GM12878 (cell line): ENCODE results near the gene MELTF. TPM values are rescaled to one million over a fixed set of nuclear protein-coding genes. Genes with fewer than 3 reads are reported as not detected.

ENCODE experiments used
- ATAC-seq: fragments of 200-7000 bp; cut with Tn5 transposase; 3 replicates; pipeline ENCODE4 v1.9.1; 2020; ENCODE audit warnings: mild to moderate bottlenecking, moderate library complexity
- BruUV-seq: library from RNA; stranded (reverse); fragments of 400-500 nt; replicated peaks from 2 replicates; lab custom pipeline; 2021; lab: Mats Ljungman, UMichigan
- CTCF ChIA-PET: fragments of 300-600 bp; sonication (Branson Sonifier 250); formaldehyde crosslinking; extraction: SDS; loops from one replicate; lab custom pipeline; 2021; ENCODE audit warnings: inconsistent platforms; lab: Yijun Ruan, JAX
- POLR2A ChIA-PET: fragments of 350-600 bp; formaldehyde crosslinking; extraction: SDS; loops from one replicate; lab custom pipeline; 2021; ENCODE audit warnings: inconsistent platforms; lab: Charles Lee
- RAD21 ChIA-PET: fragments of 300-600 bp; sonication (Branson Sonifier 250); formaldehyde crosslinking; loops from one replicate; lab custom pipeline; 2023; ENCODE audit warnings: antibody characterized with exemption; ENCODE audit not compliant: unreplicated experiment; lab: Charles Lee
- SMC1A ChIA-PET: fragments of 300-600 bp; sonication (Branson Sonifier 250); formaldehyde crosslinking; loops from one replicate; lab custom pipeline; 2023; ENCODE audit not compliant: unreplicated experiment, uncharacterized antibody; lab: Charles Lee
- DNase-seq: peaks from one replicate; pipeline ENCODE4 v3.0.0-alpha.2; 2011; ENCODE audit warnings: low read depth, low spot score
- FAIRE-seq: peaks from 3 replicates; lab custom pipeline; 2011; peaks lifted over from hg19 to GRCh38; lab: Jason Lieb, UNC
- H2AFZ ChIP-seq: 2 replicates; pipeline ENCODE4 v1.6.0; 2011; ENCODE audit warnings: low read depth, low read length, control low read depth; ENCODE audit not compliant: control insufficient read depth
- H3K27ac ChIP-seq: 2 replicates; pipeline ENCODE4 v1.5.1; 2011; ENCODE audit warnings: control low read depth; ENCODE audit not compliant: control insufficient read depth, insufficient read depth
- H3K27me3 ChIP-seq, 2 experiments: replicated peaks in 1 of 2; 2 replicates each; pipeline versions ENCODE4 v1.6.0 to v1.6.1; 2011; ENCODE audit warnings: low read length in 1 of 2; ENCODE audit not compliant: control insufficient read depth in 2 of 2, insufficient read depth in 2 of 2
- H3K36me3 ChIP-seq, 2 experiments: 2 replicates each; pipeline ENCODE4 v1.5.1; 2011; ENCODE audit warnings: low read length in 1 of 2; ENCODE audit not compliant: control insufficient read depth in 2 of 2, insufficient read depth in 2 of 2
- H3K4me1 ChIP-seq: 2 replicates; pipeline ENCODE4 v1.6.1; 2011; ENCODE audit warnings: mild to moderate bottlenecking, low read length, moderate library complexity, mixed read lengths; ENCODE audit not compliant: control insufficient read depth, insufficient read depth
- H3K4me2 ChIP-seq: 2 replicates; pipeline ENCODE4 v1.6.0; 2011; ENCODE audit warnings: control low read depth; ENCODE audit not compliant: control insufficient read depth, insufficient read depth
- H3K4me3 ChIP-seq: fragments of 200-600 bp; sonication (generic); 2 replicates; pipeline ENCODE4 v1.5.1; 2016
- H3K79me2 ChIP-seq: 2 replicates; pipeline ENCODE4 v1.6.0; 2011; ENCODE audit warnings: low read length; ENCODE audit not compliant: control insufficient read depth, insufficient read depth
- H3K9ac ChIP-seq: 2 replicates; pipeline ENCODE4 v1.8.0; 2011; ENCODE audit warnings: low read length, control low read depth, mixed read lengths; ENCODE audit not compliant: control insufficient read depth, insufficient read depth
- H3K9me3 ChIP-seq: replicated peaks from 3 replicates; pipeline ENCODE4 v1.5.1; 2011; ENCODE audit warnings: mild to moderate bottlenecking, low read length; ENCODE audit not compliant: control insufficient read depth, insufficient read depth
- H4K20me1 ChIP-seq: 2 replicates; pipeline ENCODE4 v1.6.0; 2011; ENCODE audit not compliant: control insufficient read depth, insufficient read depth
- CHD2 ChIP-seq: IDR thresholded peaks from 2 replicates; pipeline ENCODE4 v1.6.1; 2011; ENCODE audit warnings: low read depth, low read length, improper control_type of control experiment, borderline replicate concordance
- LARP7 ChIP-seq: fragments of 450-650 bp; IDR thresholded peaks from 2 replicates; pipeline ENCODE4 v1.6.1; 2017; ENCODE audit warnings: mild to moderate bottlenecking
- SUZ12 ChIP-seq: fragments of 200-600 bp; sonication (generic); IDR thresholded peaks from one replicate; pipeline ENCODE4 v1.6.1; 2018; ENCODE audit warnings: antibody characterized with exemption, mild to moderate bottlenecking; ENCODE audit not compliant: unreplicated experiment
- ZZZ3 ChIP-seq: IDR thresholded peaks from 2 replicates; pipeline ENCODE4 v1.6.1; 2011; ENCODE audit warnings: low read depth; ENCODE audit not compliant: control insufficient read depth, insufficient read length
- WGBS: methylation state at CpG from one replicate; pipeline ENCODE4 v1.1.6; 2016; ENCODE audit warnings: low lambda C conversion rate; ENCODE audit not compliant: insufficient replicate concordance, insufficient coverage; ENCODE audit errors: missing lambda C conversion rate; 5-methylcytosine and 5-hydroxymethylcytosine counted together
- in situ Hi-C: fragments of 300-500 bp; cut with MboI; formaldehyde crosslinking; loops from 9 replicates; pipeline ENCODE4 v1.14.3; 2018; ENCODE audit warnings: mixed read lengths
- intact Hi-C: fragments of 100-400 bp; cut with micrococcal nuclease; formaldehyde crosslinking; loops from one replicate; pipeline ENCODE4 v1.14.2; 2022; ENCODE audit not compliant: unreplicated experiment
- polyA plus RNA-seq, 11 experiments: library from polyadenylated mRNA; depleted of rRNA in 4 of 11; unstranded in 6 of 11; stranded (reverse) in 5 of 11; fragments of >200 nt; fragmentation: Nextera tagmentation in 4 of 11; fragmentation: Illumina TruSeq in 1 of 11; extraction: Ambion mirVana in 4 of 11; extraction: Trizol in 1 of 11; gene quantifications; 1 replicate in 1 of 11; 2 replicates in 10 of 11; pipeline versions ENCODE4 v1.2.1 to v1.2.3, GENCODE V29; 2011 to 2016; ENCODE audit warnings: inconsistent platforms in 2 of 11, missing spikeins in 2 of 11, low read depth in 1 of 11
- total RNA-seq, 4 experiments: library from RNA; depleted of rRNA in 3 of 4; stranded (reverse); fragments of >200 nt in 3 of 4; fragmentation: Illumina TruSeq in 1 of 4; extraction: Trizol in 1 of 4; gene quantifications; 2 replicates each; pipeline versions ENCODE4 v1.2.1 to v1.2.3, GENCODE V29; 2013 to 2021
- TF ChIP-seq, protein P1 (sequence below): fragments of 450-650 bp; IDR thresholded peaks from 2 replicates; pipeline ENCODE4 v1.6.1; 2017; ENCODE audit warnings: antibody characterized with exemption, mild to moderate bottlenecking, moderate library complexity
- TF ChIP-seq, protein P2 (sequence below): fragments of 450-650 bp; IDR thresholded peaks from 2 replicates; pipeline ENCODE4 v1.6.1; 2016; ENCODE audit warnings: mild to moderate bottlenecking
- TF ChIP-seq, protein P3 (sequence below): fragments of 450-650 bp; IDR thresholded peaks from 2 replicates; pipeline ENCODE4 v1.6.1; 2017; ENCODE audit warnings: mild to moderate bottlenecking, moderate library complexity

Gene MELTF
- total and polyA plus RNA-seq, 10 of the 15 experiments (the other 5 are each of a cell fraction or from before 2014, with no cell fraction given): 0.55 to 49.1 (median 11.1) TPM

DNA sequence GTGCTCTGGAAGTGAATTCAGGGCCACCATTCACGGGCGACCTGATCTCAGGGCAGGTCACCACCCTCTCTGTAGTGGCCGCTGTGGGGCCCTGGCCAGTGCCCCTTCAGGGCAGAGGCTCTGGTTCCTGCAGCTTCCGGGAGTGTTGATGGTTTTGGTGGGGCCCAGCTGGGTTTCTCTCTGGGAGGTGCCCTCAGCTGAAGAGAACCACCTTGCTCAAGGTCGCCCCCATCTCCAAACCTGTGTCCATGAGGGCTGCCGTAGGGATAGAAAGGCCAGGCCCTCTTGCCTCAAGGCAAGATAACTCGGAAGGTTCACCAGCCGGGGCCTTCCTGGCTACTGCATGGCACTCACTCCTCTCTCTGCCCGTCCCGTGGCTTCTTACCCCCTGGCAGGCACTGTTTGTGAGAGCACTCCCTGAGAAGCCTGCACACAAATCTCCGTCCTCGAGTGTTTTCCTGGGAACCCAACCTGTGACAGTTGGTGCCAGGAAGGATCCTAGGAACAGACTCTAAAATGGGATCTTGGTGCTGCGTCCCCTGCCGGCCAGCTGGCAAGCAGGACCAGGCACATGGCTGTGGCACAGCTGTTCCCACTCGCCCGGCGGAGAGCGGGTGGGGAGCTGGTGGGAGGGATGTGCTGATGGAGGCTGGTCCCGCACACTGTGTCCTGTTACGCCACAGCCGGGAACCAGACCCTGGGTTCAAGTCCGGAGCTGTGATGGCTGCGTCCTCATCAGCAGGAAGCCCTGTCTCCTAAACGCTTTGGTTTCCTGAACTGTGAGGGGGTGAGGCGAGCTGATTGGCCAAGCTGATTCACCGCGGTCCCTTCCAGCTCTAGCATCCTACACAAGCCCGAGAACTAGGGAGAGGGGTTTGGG, 37.8 kb downstream of the MELTF start:
- H3K27ac ChIP-seq: no peak overlapping the region
- H3K4me3 ChIP-seq: no peak overlapping the region
- BruUV-seq: no TSS peak
- no peak for TF ChIP-seq CHD2
- TF ChIP-seq ZZZ3: no peak
- TF ChIP-seq LARP7: no peak
- TF ChIP-seq, protein P1, sequence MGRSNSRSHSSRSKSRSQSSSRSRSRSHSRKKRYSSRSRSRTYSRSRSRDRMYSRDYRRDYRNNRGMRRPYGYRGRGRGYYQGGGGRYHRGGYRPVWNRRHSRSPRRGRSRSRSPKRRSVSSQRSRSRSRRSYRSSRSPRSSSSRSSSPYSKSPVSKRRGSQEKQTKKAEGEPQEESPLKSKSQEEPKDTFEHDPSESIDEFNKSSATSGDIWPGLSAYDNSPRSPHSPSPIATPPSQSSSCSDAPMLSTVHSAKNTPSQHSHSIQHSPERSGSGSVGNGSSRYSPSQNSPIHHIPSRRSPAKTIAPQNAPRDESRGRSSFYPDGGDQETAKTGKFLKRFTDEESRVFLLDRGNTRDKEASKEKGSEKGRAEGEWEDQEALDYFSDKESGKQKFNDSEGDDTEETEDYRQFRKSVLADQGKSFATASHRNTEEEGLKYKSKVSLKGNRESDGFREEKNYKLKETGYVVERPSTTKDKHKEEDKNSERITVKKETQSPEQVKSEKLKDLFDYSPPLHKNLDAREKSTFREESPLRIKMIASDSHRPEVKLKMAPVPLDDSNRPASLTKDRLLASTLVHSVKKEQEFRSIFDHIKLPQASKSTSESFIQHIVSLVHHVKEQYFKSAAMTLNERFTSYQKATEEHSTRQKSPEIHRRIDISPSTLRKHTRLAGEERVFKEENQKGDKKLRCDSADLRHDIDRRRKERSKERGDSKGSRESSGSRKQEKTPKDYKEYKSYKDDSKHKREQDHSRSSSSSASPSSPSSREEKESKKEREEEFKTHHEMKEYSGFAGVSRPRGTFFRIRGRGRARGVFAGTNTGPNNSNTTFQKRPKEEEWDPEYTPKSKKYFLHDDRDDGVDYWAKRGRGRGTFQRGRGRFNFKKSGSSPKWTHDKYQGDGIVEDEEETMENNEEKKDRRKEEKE: no peak
- TF ChIP-seq, protein P2, sequence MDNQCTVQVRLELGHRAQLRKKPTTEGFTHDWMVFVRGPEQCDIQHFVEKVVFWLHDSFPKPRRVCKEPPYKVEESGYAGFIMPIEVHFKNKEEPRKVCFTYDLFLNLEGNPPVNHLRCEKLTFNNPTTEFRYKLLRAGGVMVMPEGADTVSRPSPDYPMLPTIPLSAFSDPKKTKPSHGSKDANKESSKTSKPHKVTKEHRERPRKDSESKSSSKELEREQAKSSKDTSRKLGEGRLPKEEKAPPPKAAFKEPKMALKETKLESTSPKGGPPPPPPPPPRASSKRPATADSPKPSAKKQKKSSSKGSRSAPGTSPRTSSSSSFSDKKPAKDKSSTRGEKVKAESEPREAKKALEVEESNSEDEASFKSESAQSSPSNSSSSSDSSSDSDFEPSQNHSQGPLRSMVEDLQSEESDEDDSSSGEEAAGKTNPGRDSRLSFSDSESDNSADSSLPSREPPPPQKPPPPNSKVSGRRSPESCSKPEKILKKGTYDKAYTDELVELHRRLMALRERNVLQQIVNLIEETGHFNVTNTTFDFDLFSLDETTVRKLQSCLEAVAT: no peak
- TF ChIP-seq, protein P3, sequence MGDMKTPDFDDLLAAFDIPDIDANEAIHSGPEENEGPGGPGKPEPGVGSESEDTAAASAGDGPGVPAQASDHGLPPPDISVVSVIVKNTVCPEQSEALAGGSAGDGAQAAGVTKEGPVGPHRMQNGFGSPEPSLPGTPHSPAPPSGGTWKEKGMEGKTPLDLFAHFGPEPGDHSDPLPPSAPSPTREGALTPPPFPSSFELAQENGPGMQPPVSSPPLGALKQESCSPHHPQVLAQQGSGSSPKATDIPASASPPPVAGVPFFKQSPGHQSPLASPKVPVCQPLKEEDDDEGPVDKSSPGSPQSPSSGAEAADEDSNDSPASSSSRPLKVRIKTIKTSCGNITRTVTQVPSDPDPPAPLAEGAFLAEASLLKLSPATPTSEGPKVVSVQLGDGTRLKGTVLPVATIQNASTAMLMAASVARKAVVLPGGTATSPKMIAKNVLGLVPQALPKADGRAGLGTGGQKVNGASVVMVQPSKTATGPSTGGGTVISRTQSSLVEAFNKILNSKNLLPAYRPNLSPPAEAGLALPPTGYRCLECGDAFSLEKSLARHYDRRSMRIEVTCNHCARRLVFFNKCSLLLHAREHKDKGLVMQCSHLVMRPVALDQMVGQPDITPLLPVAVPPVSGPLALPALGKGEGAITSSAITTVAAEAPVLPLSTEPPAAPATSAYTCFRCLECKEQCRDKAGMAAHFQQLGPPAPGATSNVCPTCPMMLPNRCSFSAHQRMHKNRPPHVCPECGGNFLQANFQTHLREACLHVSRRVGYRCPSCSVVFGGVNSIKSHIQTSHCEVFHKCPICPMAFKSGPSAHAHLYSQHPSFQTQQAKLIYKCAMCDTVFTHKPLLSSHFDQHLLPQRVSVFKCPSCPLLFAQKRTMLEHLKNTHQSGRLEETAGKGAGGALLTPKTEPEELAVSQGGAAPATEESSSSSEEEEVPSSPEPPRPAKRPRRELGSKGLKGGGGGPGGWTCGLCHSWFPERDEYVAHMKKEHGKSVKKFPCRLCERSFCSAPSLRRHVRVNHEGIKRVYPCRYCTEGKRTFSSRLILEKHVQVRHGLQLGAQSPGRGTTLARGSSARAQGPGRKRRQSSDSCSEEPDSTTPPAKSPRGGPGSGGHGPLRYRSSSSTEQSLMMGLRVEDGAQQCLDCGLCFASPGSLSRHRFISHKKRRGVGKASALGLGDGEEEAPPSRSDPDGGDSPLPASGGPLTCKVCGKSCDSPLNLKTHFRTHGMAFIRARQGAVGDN: no peak
- TF ChIP-seq SUZ12: no peak
- no peaks in the 10 kb centered on the region for H3K27me3 ChIP-seq
- RAD21 ChIA-PET: no interaction called here
- DNase-seq (no peak), ATAC-seq (no peak), FAIRE-seq (no peak)
- H3K36me3 ChIP-seq: no peaks in the 10 kb centered on the region
- no peaks in the 10 kb centered on the region for H4K20me1 ChIP-seq
- H3K4me1 ChIP-seq: no peaks in the 10 kb centered on the region
- CTCF ChIA-PET: no interaction called here
- WGBS: 64% methylated on average over 28 of the region's 28 CpGs
- no peaks in the 10 kb centered on the region for H3K9me3 ChIP-seq
- no peak overlapping the region for H3K9ac ChIP-seq
- no peak overlapping the region for H3K4me2 ChIP-seq
- no peak overlapping the region for H2AFZ ChIP-seq
- in situ Hi-C loops (loop anchor here (25.0 kb wide), 1 partner anchor 520 kb away; no protein-coding TSS in a partner anchor), intact Hi-C loops (no loop called here)
- SMC1A ChIA-PET: interaction anchor here (1.4 to 1.5 kb wide), 2 partner anchors 11 to 154 kb away, joined by 3 to 4 read pairs; no protein-coding TSS in a partner anchor
- POLR2A ChIA-PET: interaction anchor here (0.5 kb wide), 1 partner anchor 44 kb away, joined by 3 read pairs; no protein-coding TSS in a partner anchor
- H3K79me2 ChIP-seq: no peaks in the 10 kb centered on the region
